ENCODE measurements around the gene NKX2-1.
A peak's percentile ranks its signal among the peaks of the same experiment; 100 is the strongest.

NKX2-1 gene

GRCh38 chr14:36517242-36518030 lies 2.6 kb downstream of the NKX2-1 start:
- peak; percentile 70 for DNase-seq

- no peak for DNase-seq
These were observed 3.3 kb downstream of the NKX2-1 start for GRCh38 chr14:36516719-36517241.

- DNase-seq, result peak; percentile 89
These were observed 3.9 kb downstream of the NKX2-1 start for GRCh38 chr14:36515896-36516718.

DNA sequence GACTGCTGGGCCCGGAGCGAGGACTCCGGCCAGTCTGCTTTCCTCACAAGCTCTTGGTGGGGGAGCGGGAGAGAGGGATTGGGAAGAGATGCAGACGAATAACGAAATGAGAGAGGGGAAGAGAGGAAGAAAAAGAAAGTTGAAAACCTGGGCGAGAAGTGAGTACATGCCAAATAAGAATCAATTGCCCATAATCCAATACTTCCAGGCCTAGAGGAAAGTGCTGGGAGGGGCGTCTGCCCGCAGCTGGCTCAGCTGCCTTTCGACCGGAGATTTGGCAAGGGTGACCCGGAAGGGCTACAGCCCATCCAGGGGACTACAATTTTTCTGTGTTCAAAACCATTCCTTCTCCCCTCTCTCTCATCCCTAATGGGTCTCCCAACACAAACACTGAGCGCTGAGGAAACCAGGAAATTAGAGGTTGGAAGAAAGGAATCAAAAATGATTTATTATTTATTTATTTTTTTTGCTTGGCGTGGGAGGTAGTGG lies 4.9 kb downstream of the NKX2-1 start:
- DNase-seq, result peak; percentile 96

DNA sequence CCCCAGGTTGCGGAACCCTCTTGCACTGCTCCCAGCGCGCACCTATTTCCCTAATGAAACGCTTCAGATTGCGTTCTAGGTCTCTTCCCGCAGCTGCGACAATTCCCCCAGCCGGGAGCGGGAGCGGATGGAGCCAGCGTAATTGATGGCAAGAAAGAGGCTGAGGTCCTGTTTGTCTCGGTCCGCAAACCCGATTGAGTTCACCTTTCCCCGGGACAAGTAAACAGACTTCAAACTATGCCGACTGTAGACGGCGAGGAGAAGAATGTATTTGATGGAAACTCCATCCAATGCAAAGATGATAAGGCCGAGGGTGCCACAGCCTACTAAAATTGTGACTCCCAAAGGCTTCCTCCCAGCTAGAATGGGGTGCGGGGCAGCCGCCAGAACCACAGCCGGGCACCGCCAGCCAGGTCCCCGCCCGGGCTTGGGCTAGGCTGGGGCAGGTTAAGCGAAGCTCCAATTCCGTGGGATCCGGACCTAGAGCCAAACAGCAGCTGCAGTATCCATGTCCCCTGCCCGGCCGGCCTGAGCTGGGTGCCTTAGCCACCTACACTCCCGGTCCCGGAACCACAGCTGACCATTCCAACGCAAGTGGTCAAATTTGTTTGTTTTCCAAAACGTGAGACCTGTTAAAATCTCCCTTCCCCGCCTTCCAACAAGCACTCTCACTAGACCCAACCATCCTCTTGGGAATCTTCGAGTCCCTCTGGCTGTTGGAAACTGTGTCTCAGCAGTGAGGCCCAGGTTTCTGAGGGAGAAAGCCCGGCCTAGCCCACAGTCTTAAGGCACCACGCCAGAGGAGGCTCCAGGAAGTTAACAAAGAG lies 5.5 kb downstream of the NKX2-1 start:
- peak; percentile 87 for DNase-seq

- DNase-seq, result peak; percentile 91
These were observed 6.4 kb downstream of the NKX2-1 start for GRCh38 chr14:36513451-36514277.

GRCh38 chr14:36513012-36513420 lies 7.0 kb downstream of the NKX2-1 start:
- peak; percentile 94 for DNase-seq

GRCh38 chr14:36512585-36513003 lies 7.4 kb downstream of the NKX2-1 start:
- DNase-seq, result peak; percentile 94

GRCh38 chr14:36511981-36512584 lies 7.9 kb downstream of the NKX2-1 start:
- DNase-seq, result peak; percentile 87

DNA sequence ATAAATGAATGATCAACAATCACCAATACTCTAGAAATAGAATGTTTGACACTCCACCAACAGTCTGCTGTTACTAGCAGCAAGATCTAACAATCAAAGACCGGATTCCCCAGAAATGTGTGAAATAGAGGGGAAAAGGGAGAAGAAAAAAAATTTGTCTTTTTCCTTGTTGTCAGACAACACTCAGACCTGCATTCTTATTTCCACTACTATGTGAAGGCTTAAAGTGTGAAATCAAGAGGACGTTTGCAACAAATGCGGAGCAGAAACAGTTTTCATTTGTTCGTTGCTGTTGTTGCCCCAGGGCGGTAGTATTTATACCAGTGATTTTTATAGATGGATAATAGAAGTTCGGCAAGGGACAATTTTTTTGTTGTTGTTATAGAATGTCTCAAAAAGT lies 9.2 kb downstream of the NKX2-1 start:
- no peak for DNase-seq

GRCh38 chr14:36510078-36510799 lies 9.8 kb downstream of the NKX2-1 start:
- peak; percentile 94 for DNase-seq

GRCh38 chr14:36509069-36509917 lies 10.7 kb downstream of the NKX2-1 start:
- DNase-seq, result peak; percentile 91

DNA sequence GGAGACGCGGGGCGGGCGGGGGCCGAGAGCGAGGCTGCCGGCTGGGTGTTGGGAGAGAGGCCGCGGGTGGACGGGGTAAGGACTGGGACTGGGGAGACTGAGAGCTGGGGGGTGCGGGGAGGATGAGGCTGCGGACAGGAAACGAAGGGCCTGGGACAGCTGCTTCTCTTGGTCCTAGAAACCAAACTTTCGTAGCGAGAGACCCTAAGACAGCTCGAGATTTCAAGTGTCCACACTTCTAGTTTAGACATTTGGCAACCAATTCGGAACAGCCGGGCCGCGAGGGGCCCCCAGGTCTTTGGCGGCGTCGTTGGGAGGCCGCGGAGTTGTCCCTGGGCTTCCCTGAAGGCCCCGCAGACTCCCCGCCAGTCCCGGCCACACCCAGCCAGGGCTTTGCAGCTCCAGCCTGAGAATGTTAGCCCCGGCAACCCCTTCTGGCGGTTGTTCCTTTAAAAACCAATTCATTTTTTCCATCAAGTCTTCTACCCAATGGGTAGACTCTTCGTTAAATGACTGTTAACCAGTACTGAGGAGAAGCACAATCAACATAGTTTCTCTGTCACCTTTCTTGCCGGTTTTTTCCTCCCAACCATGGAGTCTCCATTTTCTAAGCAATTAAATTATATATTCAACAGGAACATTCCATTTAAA lies 11.5 kb downstream of the NKX2-1 start:
- no peak for DNase-seq

DNA sequence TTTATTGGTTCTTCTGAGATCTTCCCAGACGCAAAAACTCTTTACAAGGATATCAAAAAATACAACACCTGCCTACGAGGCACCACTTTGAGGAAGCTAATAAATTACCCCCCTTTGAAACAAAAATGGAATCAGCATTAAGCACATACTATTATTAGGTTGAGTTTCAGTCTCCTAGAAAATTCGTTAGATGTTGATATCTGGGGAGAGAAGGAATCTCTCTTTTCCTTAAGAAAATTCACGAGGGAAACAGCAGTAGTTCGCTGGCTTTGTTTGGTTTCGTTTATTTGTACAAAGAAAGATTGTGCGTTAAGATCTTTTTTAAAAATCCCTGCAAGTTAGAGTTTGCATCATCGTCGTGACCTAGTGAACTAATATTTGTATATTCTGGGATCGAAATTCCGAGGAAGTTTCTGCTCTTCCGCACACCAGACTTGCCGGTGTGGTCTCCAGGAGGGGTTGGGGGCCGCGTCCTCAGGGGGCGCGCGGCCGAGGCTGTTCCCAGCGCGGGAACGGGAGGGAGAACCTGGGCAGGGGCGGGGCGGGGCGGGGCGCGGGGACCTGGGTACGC lies 12.1 kb downstream of the NKX2-1 start:
- peak; percentile 80 for DNase-seq

DNA sequence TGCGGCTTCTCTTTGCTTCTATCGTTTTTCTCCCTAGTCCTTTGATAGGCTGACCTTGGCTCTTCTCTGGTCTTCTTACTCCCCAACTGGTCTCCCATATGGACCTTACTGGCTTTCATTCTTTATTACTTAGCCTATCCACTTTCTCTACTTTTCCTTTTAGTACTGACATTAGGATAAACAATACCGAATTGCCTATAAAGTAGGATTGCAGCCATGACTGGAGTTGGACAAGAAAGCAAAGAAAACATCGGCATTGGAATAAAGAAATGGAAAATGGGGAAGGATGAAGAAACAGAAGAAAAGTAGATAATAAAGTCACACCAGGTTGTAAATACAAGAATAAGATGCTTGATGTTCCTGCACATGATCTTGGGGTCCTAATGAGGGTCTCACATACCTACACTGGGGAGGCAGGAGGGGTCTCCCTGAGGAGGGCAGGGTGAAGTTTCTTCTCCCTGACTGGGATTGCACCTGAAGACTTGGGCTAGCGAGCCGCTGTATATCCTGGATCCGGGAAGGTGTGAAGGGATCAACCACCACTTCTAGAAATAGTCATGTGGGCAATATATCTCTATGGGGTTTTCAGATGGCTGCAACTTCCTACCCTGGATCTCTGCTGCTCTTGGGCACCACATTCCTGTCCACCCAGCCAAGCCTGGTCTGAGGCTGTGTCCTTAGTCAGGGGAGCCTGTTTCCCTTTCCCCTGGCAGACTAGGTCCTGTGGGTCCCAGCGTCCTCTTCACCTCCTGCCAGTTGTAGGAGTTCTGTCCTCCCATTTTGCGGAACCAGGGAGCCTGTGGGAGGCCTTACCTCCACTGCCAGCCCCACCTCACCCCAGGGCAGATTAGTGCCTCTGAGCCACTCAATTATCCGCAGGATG lies 13.1 kb downstream of the NKX2-1 start:
- DNase-seq, result peak; percentile 75

DNA sequence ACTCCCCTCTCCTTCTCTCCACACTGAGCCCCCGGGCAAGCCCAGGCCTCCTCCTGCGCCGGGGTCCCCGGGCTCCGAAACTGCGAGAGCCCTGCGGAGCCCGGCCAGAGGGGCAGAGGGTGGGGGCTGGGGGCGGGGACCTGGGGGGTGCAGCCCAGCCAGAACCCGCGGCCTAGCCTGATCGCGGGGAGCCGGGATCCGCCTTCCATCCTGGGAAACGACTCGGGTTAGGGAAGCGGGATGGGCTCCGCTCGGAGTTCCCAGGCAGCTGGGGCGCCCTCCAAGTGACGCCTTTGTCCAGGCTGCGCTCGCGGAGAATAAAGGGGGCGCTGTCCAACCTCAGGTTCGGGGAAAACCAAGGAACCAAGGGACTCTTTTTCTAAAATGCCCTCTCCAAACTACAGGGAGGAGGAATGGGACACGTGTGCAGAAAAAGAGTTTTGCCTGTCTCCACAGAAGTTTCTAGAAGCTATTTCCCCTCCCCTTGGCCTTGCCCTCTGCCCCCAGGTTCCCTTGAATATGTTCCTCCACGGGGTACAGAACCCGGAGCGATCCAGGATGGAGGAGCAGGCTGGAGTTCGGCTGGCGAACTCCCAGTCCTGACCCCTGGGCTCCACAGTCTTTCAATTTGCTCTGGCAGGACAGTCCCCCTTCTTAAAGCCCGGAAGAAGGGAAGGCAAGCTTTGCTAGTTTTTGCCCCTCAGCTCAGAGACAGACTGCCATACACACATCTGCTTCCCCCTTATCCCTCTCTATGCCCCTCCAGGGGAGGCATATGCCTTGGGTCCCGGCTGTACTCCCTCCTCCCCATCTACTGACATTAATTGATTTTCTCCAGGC lies 13.9 kb downstream of the NKX2-1 start:
- DNase-seq, result peak; percentile 91

All from NCI-H1092 treated with DMSO at 0.1 percent for 48 hours (cell line).